IMR-90 (cell line): ENCODE data around the gene OR5L1. TPM values are rescaled to one million over a fixed set of nuclear protein-coding genes. Genes with fewer than 3 reads are reported as not detected.

Experiments
- ATAC-seq: fragments of 200-7000 bp; cut with Tn5 transposase; 2 replicates; pipeline ENCODE4 v1.9.1; 2020; ENCODE audit warnings: low read depth, mild to moderate bottlenecking, moderate library complexity
- BruUV-seq: library from RNA; stranded (reverse); fragments of 400-500 nt; replicated peaks from 2 replicates; lab custom pipeline; 2021; lab: Mats Ljungman, UMichigan
- CTCF ChIA-PET: fragments of 300-600 bp; formaldehyde crosslinking; extraction: SDS; loops from one replicate; lab custom pipeline; 2021; ENCODE audit warnings: antibody characterized with exemption; lab: Yijun Ruan, JAX
- POLR2A ChIA-PET: fragments of 300-600 bp; sonication (Branson Sonifier 250); formaldehyde crosslinking; loops from one replicate; lab custom pipeline; 2022; ENCODE audit warnings: antibody characterized with exemption; ENCODE audit not compliant: unreplicated experiment; lab: Charles Lee
- DNase-seq: peaks from one replicate; pipeline ENCODE4 v3.0.0; 2013
- H2AFZ ChIP-seq: replicated peaks from 2 replicates; pipeline ENCODE3; 2013; ENCODE audit warnings: low read length, mild to moderate bottlenecking; ENCODE audit not compliant: poor library complexity
- H2AK5ac ChIP-seq: 2 replicates; pipeline ENCODE4 v1.6.1; 2013; ENCODE audit warnings: low read depth, low read length, inconsistent platforms
- H2AK9ac ChIP-seq: replicated peaks from 2 replicates; pipeline ENCODE3; 2013; ENCODE audit warnings: mild to moderate bottlenecking, low read depth, low read length, moderate library complexity; ENCODE audit not compliant: poor library complexity
- H2BK120ac ChIP-seq: 2 replicates; pipeline ENCODE4 v1.6.1; 2013; ENCODE audit warnings: low read depth, low read length, inconsistent platforms
- H2BK15ac ChIP-seq: 3 replicates; pipeline ENCODE4 v1.6.1; 2013; ENCODE audit warnings: low read depth, low read length, inconsistent platforms
- H2BK20ac ChIP-seq: 2 replicates; pipeline ENCODE4 v1.6.1; 2013; ENCODE audit warnings: low read depth, mild to moderate bottlenecking, inconsistent platforms, low read length, moderate library complexity
- H2BK5ac ChIP-seq: 2 replicates; pipeline ENCODE4 v1.6.1; 2013; ENCODE audit warnings: mild to moderate bottlenecking, low read depth, low read length, inconsistent platforms; ENCODE audit not compliant: poor library complexity, severe bottlenecking
- H3K14ac ChIP-seq: replicated peaks from 2 replicates; pipeline ENCODE4 v1.6.1; 2013; ENCODE audit warnings: low read depth, low read length, inconsistent platforms
- H3K18ac ChIP-seq: 2 replicates; pipeline ENCODE4 v1.6.1; 2013; ENCODE audit warnings: low read depth, low read length, control low read depth
- H3K23ac ChIP-seq: 2 replicates; pipeline ENCODE4 v1.6.1; 2013; ENCODE audit warnings: low read depth, low read length, inconsistent platforms
- H3K27ac ChIP-seq: 2 replicates; pipeline ENCODE4 v1.5.1; 2013; ENCODE audit warnings: mild to moderate bottlenecking, control low read depth, low read length; ENCODE audit not compliant: insufficient read depth
- H3K27me3 ChIP-seq: 2 replicates; pipeline ENCODE4 v1.6.1; 2013; ENCODE audit warnings: low read length; ENCODE audit not compliant: control insufficient read depth, insufficient read depth
- H3K36me3 ChIP-seq: 2 replicates; pipeline ENCODE4 v1.6.1; 2013; ENCODE audit warnings: low read length, mixed read lengths; ENCODE audit not compliant: control insufficient read depth, insufficient read depth
- H3K4ac ChIP-seq: 2 replicates; pipeline ENCODE4 v1.6.1; 2013; ENCODE audit warnings: low read depth, low read length, inconsistent platforms
- H3K4me1 ChIP-seq: 2 replicates; pipeline ENCODE4 v1.6.1; 2013; ENCODE audit warnings: low read length, mixed read lengths; ENCODE audit not compliant: control insufficient read depth, insufficient read depth
- H3K4me2 ChIP-seq: 2 replicates; pipeline ENCODE4 v1.6.1; 2013; ENCODE audit warnings: low read depth, mild to moderate bottlenecking, control low read depth, low read length, moderate library complexity
- H3K4me3 ChIP-seq: 2 replicates; pipeline ENCODE4 v1.5.1; 2013; ENCODE audit warnings: low read depth, mild to moderate bottlenecking, control low read depth, low read length, moderate library complexity; ENCODE audit not compliant: insufficient read depth
- H3K56ac ChIP-seq: 2 replicates; pipeline ENCODE4 v1.6.1; 2013; ENCODE audit warnings: low read length, inconsistent platforms; ENCODE audit not compliant: insufficient read depth; ENCODE audit errors: extremely low read depth
- H3K79me1 ChIP-seq, 2 experiments: 2 replicates each; pipeline ENCODE4 v1.6.1; 2013; ENCODE audit warnings: low read length in 2 of 2, inconsistent platforms in 1 of 2, low read depth in 1 of 2
- H3K9ac ChIP-seq: 2 replicates; pipeline ENCODE4 v1.6.1; 2013; ENCODE audit warnings: low read depth, low read length, control low read depth
- H3K9me1 ChIP-seq: 2 replicates; pipeline ENCODE4 v1.6.1; 2013; ENCODE audit warnings: low read length, inconsistent platforms; ENCODE audit not compliant: insufficient read depth
- H3K9me3 ChIP-seq: 2 replicates; pipeline ENCODE4 v1.6.1; 2013; ENCODE audit warnings: low read length; ENCODE audit not compliant: control insufficient read depth, insufficient read depth
- H4K20me1 ChIP-seq: 2 replicates; pipeline ENCODE4 v1.6.1; 2013; ENCODE audit warnings: low read length, inconsistent platforms; ENCODE audit not compliant: insufficient read depth
- H4K5ac ChIP-seq: 2 replicates; pipeline ENCODE4 v1.6.1; 2013; ENCODE audit warnings: mild to moderate bottlenecking, low read depth, low read length, control low read depth
- H4K8ac ChIP-seq, 2 experiments: 2 replicates each; pipeline ENCODE4 v1.6.1; 2013; ENCODE audit warnings: low read depth in 2 of 2, low read length in 2 of 2, control low read depth in 1 of 2, inconsistent platforms in 1 of 2
- H4K91ac ChIP-seq: 2 replicates; pipeline ENCODE4 v1.6.1; 2013; ENCODE audit warnings: low read depth, low read length, inconsistent platforms; ENCODE audit not compliant: insufficient read depth
- NFE2L2 ChIP-seq: fragments of 150-350 bp; IDR thresholded peaks from 2 replicates; pipeline ENCODE4 v1.6.1; 2016; ENCODE audit warnings: low read depth, mild to moderate bottlenecking, low read length
- POLR2A ChIP-seq: IDR thresholded peaks from 2 replicates; pipeline ENCODE4 v1.6.1; 2012; ENCODE audit warnings: mild to moderate bottlenecking, low read depth, low read length
- RFX5 ChIP-seq: IDR thresholded peaks from 2 replicates; pipeline ENCODE4 v1.8.0; 2012; ENCODE audit warnings: low read depth, mild to moderate bottlenecking, low read length, moderate library complexity
- USF2 ChIP-seq: fragments of 150-350 bp; IDR thresholded peaks from 2 replicates; pipeline ENCODE4 v1.6.1; 2017; ENCODE audit warnings: mild to moderate bottlenecking, antibody characterized with exemption, low read length, low read depth
- dilution Hi-C: fragments of 300-500 bp; cut with HindIII; formaldehyde crosslinking; loops from one replicate; pipeline ENCODE4 v1.14.3; 2018; ENCODE audit warnings: low sequenced_read_pairs; ENCODE audit not compliant: unreplicated experiment
- in situ Hi-C: fragments of 300-500 bp; cut with MboI; formaldehyde crosslinking; loops from 3 replicates; pipeline ENCODE4 v1.14.3; 2019; ENCODE audit warnings: low sequenced_read_pairs, inconsistent platforms, mixed read lengths
- intact Hi-C: fragments of 100-400 bp; cut with micrococcal nuclease; formaldehyde crosslinking; loops from 2 replicates; pipeline ENCODE4 v1.10.0; 2022
- polyA plus RNA-seq, 3 experiments: library from polyadenylated mRNA; depleted of rRNA; stranded (reverse); fragments of >200 nt; gene quantifications; 2 replicates each; pipeline ENCODE4 v1.2.3, GENCODE V29; 2012; ENCODE audit warnings: low replicate concordance in 1 of 3
- total RNA-seq: library from RNA; depleted of rRNA; stranded (reverse); fragments of >200 nt; gene quantifications from 2 replicates; pipeline ENCODE4 v1.2.3, GENCODE V29; 2012

OR5L1 gene
- total and polyA plus RNA-seq, 2 of the 4 experiments (the other 2 are of a cell fraction) = not detected

- H3K9me3 ChIP-seq = 0 out of 2 replicates have a peak, but pooled peaks cover 4% of the 10 kb centered on the region
- no peaks in the 10 kb centered on the region for H3K27me3 ChIP-seq
- H3K4ac ChIP-seq = no peak within 1 kb of the TSS
- no peak within 1 kb of the TSS for H4K8ac ChIP-seq
- in situ Hi-C loops = no loop called here
- no peak within 1 kb of the TSS for H2BK20ac ChIP-seq
- dilution Hi-C loops = no loop called here
- H3K9me1 ChIP-seq = no peaks in the 10 kb centered on the region
- TF ChIP-seq USF2 (no peak), RFX5 (no peak), POLR2A (no peak), NFE2L2 (no peak)
- no peak within 1 kb of the TSS for H3K27ac ChIP-seq
- intact Hi-C loops = no loop called here
- no peak within 1 kb of the TSS for H2BK15ac ChIP-seq
- no peak within 1 kb of the TSS for H3K18ac ChIP-seq
- DNase-seq (no peak), ATAC-seq (no peak)
- H3K4me1 ChIP-seq = no peaks in the 10 kb centered on the region
- no peak within 1 kb of the TSS for H4K5ac ChIP-seq
- H2AK5ac ChIP-seq = no peak within 1 kb of the TSS
- no peak within 1 kb of the TSS for H3K56ac ChIP-seq
- no peak within 1 kb of the TSS for H3K9ac ChIP-seq
- no peak within 1 kb of the TSS for H2BK120ac ChIP-seq
- H3K36me3 ChIP-seq = no peaks in the 10 kb centered on the region
- H3K79me1 ChIP-seq = no peaks in the 10 kb centered on the region
- H3K4me2 ChIP-seq = no peak within 1 kb of the TSS
- ChIA-PET CTCF (no interaction called here), POLR2A (no interaction called here)
- no peak within 1 kb of the TSS for H2AK9ac ChIP-seq
- H2BK5ac ChIP-seq = no peak within 1 kb of the TSS
- no TSS peak for BruUV-seq
- H3K23ac ChIP-seq = no peak within 1 kb of the TSS
- no peak within 1 kb of the TSS for H3K4me3 ChIP-seq
- no peak within 1 kb of the TSS for H3K14ac ChIP-seq
- H2AFZ ChIP-seq = no peak within 1 kb of the TSS
- H4K91ac ChIP-seq = no peak within 1 kb of the TSS
- H4K20me1 ChIP-seq = no peaks in the 10 kb centered on the region
Observed at GRCh38 chr11:55773138-55773537, 38.0 kb upstream of the OR5L1 start, which contains the start of gene OR5D13. Gene OR5D13, plus strand, starts transcription at chr11:55773438. Its CDS starts 0 bp downstream, at chr11:55773438.
